H9 (cell line): ENCODE data around the gene KLHDC7A. TPM values are rescaled to one million over a fixed set of nuclear protein-coding genes. Genes with fewer than 3 reads are reported as not detected.
A peak's percentile ranks its signal among the peaks of the same experiment; 100 is the strongest.

Source experiments
- DNase-seq: peaks from one replicate; pipeline ENCODE4 v3.0.0-alpha.2; 2017
- H2AFZ ChIP-seq: one replicate; pipeline ENCODE4 v1.6.1; 2013; ENCODE audit warnings: mild to moderate bottlenecking, low read length, control low read depth, moderate library complexity
- H2AK5ac ChIP-seq: 2 replicates; pipeline ENCODE4 v1.6.1; 2013; ENCODE audit warnings: low read length, control low read depth, mixed read lengths; ENCODE audit not compliant: insufficient read length
- H2BK120ac ChIP-seq: one replicate; pipeline ENCODE4 v1.6.1; 2013; ENCODE audit warnings: low read depth, mild to moderate bottlenecking, low read length, control low read depth, inconsistent platforms; ENCODE audit not compliant: poor library complexity, severe bottlenecking
- H2BK12ac ChIP-seq: 2 replicates; pipeline ENCODE4 v1.6.1; 2013; ENCODE audit warnings: low read length, control low read depth, mixed read lengths, low read depth; ENCODE audit not compliant: insufficient read length
- H2BK15ac ChIP-seq: 2 replicates; pipeline ENCODE4 v1.6.1; 2013; ENCODE audit warnings: low read depth, low read length, control low read depth
- H2BK20ac ChIP-seq: one replicate; pipeline ENCODE4 v1.6.1; 2013; ENCODE audit warnings: low read depth, mild to moderate bottlenecking, low read length, control low read depth, inconsistent platforms; ENCODE audit not compliant: poor library complexity, severe bottlenecking
- H2BK5ac ChIP-seq: 2 replicates; pipeline ENCODE4 v1.6.1; 2013; ENCODE audit warnings: low read length, control low read depth, mixed read lengths; ENCODE audit not compliant: insufficient read length
- H3K14ac ChIP-seq: 2 replicates; pipeline ENCODE4 v1.6.1; 2013; ENCODE audit warnings: low read length, control low read depth; ENCODE audit not compliant: insufficient read depth
- H3K18ac ChIP-seq: 2 replicates; pipeline ENCODE4 v1.6.1; 2013; ENCODE audit warnings: low read depth, mild to moderate bottlenecking, mixed read lengths, low read length, control low read depth; ENCODE audit not compliant: insufficient read length
- H3K23ac ChIP-seq: 2 replicates; pipeline ENCODE4 v1.6.1; 2013; ENCODE audit warnings: low read length, control low read depth, mixed read lengths, low read depth; ENCODE audit not compliant: insufficient read length
- H3K23me2 ChIP-seq: 2 replicates; pipeline ENCODE4 v1.6.1; 2013; ENCODE audit warnings: low read depth, mild to moderate bottlenecking, mixed read lengths, low read length, control low read depth; ENCODE audit not compliant: insufficient read length, poor library complexity, severe bottlenecking
- H3K27ac ChIP-seq: 2 replicates; pipeline ENCODE4 v1.5.1; 2013; ENCODE audit warnings: low read length, control low read depth, mixed read lengths, low read depth; ENCODE audit not compliant: insufficient read length
- H3K27me3 ChIP-seq: 2 replicates; pipeline ENCODE4 v1.6.1; 2013; ENCODE audit warnings: low read length, control low read depth, inconsistent platforms; ENCODE audit not compliant: insufficient read depth
- H3K4ac ChIP-seq: 2 replicates; pipeline ENCODE4 v1.6.1; 2013; ENCODE audit warnings: low read depth, mild to moderate bottlenecking, control low read depth, inconsistent platforms, low read length, moderate library complexity
- H3K4me1 ChIP-seq: 2 replicates; pipeline ENCODE4 v1.6.1; 2013; ENCODE audit warnings: low read length, control low read depth, inconsistent platforms; ENCODE audit not compliant: insufficient read depth
- H3K4me2 ChIP-seq: 2 replicates; pipeline ENCODE4 v1.6.1; 2013; ENCODE audit warnings: low read length, control low read depth, mixed read lengths; ENCODE audit not compliant: insufficient read length, insufficient read depth
- H3K56ac ChIP-seq: 2 replicates; pipeline ENCODE4 v1.6.1; 2013; ENCODE audit warnings: low read depth, mild to moderate bottlenecking, mixed read lengths, low read length, control low read depth; ENCODE audit not compliant: insufficient read length
- H3K79me1 ChIP-seq: 2 replicates; pipeline ENCODE4 v1.6.1; 2013; ENCODE audit warnings: low read depth, mild to moderate bottlenecking, moderate library complexity, low read length, control low read depth, inconsistent platforms; ENCODE audit not compliant: insufficient read depth, poor library complexity, severe bottlenecking
- H3K79me2 ChIP-seq: 2 replicates; pipeline ENCODE4 v1.6.1; 2013; ENCODE audit warnings: low read length, control low read depth, inconsistent platforms; ENCODE audit not compliant: insufficient read depth
- H3K9ac ChIP-seq: 2 replicates; pipeline ENCODE4 v1.6.1; 2013; ENCODE audit warnings: low read length, control low read depth, mixed read lengths; ENCODE audit not compliant: insufficient read length; ENCODE audit errors: extremely low read depth
- H3K9me3 ChIP-seq: one replicate; pipeline ENCODE4 v1.6.1; 2013; ENCODE audit warnings: low read depth, low read length, inconsistent platforms; ENCODE audit not compliant: control insufficient read depth
- H3T11ph ChIP-seq: one replicate; pipeline ENCODE4 v1.6.1; 2013; ENCODE audit warnings: mild to moderate bottlenecking, low read length, control low read depth, inconsistent platforms
- H4K20me1 ChIP-seq: one replicate; pipeline ENCODE4 v1.6.1; 2013; ENCODE audit not compliant: control insufficient read depth, insufficient read length, insufficient read depth
- H4K5ac ChIP-seq: 2 replicates; pipeline ENCODE4 v1.6.1; 2013; ENCODE audit warnings: low read depth, mild to moderate bottlenecking, mixed read lengths, low read length, control low read depth; ENCODE audit not compliant: insufficient read length
- H4K8ac ChIP-seq: replicated peaks from 2 replicates; pipeline ENCODE4 v1.6.1; 2013; ENCODE audit warnings: low read length, control low read depth, mixed read lengths, low read depth; ENCODE audit not compliant: insufficient read length
- H4K91ac ChIP-seq: 2 replicates; pipeline ENCODE4 v1.6.1; 2013; ENCODE audit warnings: low read depth, mild to moderate bottlenecking, moderate library complexity, mixed read lengths, low read length, control low read depth; ENCODE audit not compliant: insufficient read length
- H3K27ac Mint-ChIP-seq, 3 experiments: 2 replicates in 2 of 3; 3 replicates in 1 of 3; pipeline ENCODE4 v1.8.0; 2020 to 2021; ENCODE audit warnings: mixed read lengths in 3 of 3, mild to moderate bottlenecking in 1 of 3, moderate library complexity in 1 of 3
- H3K27me3 Mint-ChIP-seq: 2 replicates; pipeline ENCODE4 v1.8.0; 2021; ENCODE audit warnings: low read depth, mild to moderate bottlenecking, moderate library complexity, mixed read lengths
- H3K36me3 Mint-ChIP-seq, 3 experiments: 2 replicates in 2 of 3; 3 replicates in 1 of 3; pipeline ENCODE4 v1.8.0; 2020 to 2021; ENCODE audit warnings: low read depth in 3 of 3, mixed read lengths in 3 of 3; ENCODE audit not compliant: insufficient read depth in 1 of 3
- H3K4me1 Mint-ChIP-seq, 2 experiments: 2 replicates each; pipeline ENCODE4 v1.8.0; 2020; ENCODE audit warnings: mixed read lengths in 2 of 2
- H3K4me3 Mint-ChIP-seq, 2 experiments: 2 replicates in 1 of 2; 3 replicates in 1 of 2; pipeline ENCODE4 v1.8.0; 2020 to 2021; ENCODE audit warnings: mild to moderate bottlenecking in 2 of 2, mixed read lengths in 2 of 2, moderate library complexity in 1 of 2
- H3K9me3 Mint-ChIP-seq, 2 experiments: 2 replicates in 1 of 2; 3 replicates in 1 of 2; pipeline ENCODE4 v1.8.0; 2020; ENCODE audit warnings: mild to moderate bottlenecking in 2 of 2, mixed read lengths in 2 of 2, moderate library complexity in 1 of 2
- WGBS: extraction: QIAGEN DNeasy Blood & Tissue Kit; methylation state at CpG from one replicate; pipeline ENCODE4 v1.1.7; 2013; ENCODE audit warnings: missing lambda C conversion rate, low lambda C conversion rate, mixed read lengths; ENCODE audit not compliant: insufficient read length; ENCODE audit errors: extremely low coverage; 5-methylcytosine and 5-hydroxymethylcytosine counted together
- total RNA-seq: library from RNA; stranded (reverse); gene quantifications from 2 replicates; pipeline ENCODE4 v1.2.1, GENCODE V29; 2021
- TF ChIP-seq, protein P1 (sequence below): fragments of 200-600 bp; sonication (generic); conservative IDR thresholded peaks from 3 replicates; pipeline ENCODE4 v1.8.0; 2021; ENCODE audit warnings: antibody characterized with exemption, mild to moderate bottlenecking

KLHDC7A gene
- total RNA-seq, 1 experiment from 2014 or later, result 11.4 TPM

- Histone ChIP-seq H3K9ac (no peak overlapping the region), H2BK12ac (no peak overlapping the region), H3K27ac (no peak overlapping the region), H4K8ac (no peak overlapping the region), H2BK20ac (no peak overlapping the region), H4K20me1 (no peaks in the 10 kb centered on the region), H3K18ac (no peak overlapping the region), H3K9me3 (no peaks in the 10 kb centered on the region), H2BK120ac (no peak overlapping the region), H4K5ac (no peak overlapping the region), H3K23ac (no peak overlapping the region), H4K91ac (no peak overlapping the region), H3K79me1 (no peaks in the 10 kb centered on the region), H2BK15ac (no peak overlapping the region), H3K27me3 (no peaks in the 10 kb centered on the region; the same call in 1 of the 2 replicates), H3K4me2 (no peak overlapping the region), H3K14ac (no peak overlapping the region), H3T11ph (no peak overlapping the region), H3K23me2 (no peaks in the 10 kb centered on the region), H3K4ac (no peak overlapping the region), H2BK5ac (no peak overlapping the region), H3K56ac (no peak overlapping the region), H3K79me2 (no peaks in the 10 kb centered on the region; the same call in 1 of the 2 replicates), H2AFZ (no peak overlapping the region), H2AK5ac (no peak overlapping the region), H3K4me1 (peaks cover 6% of the 10 kb centered on the region; the same call in 1 of the 2 replicates)
- Mint-ChIP-seq H3K27me3 (peaks cover 2% of the 10 kb centered on the region; the same call in 1 of the 2 replicates), H3K27ac (peak overlapping the region in 1 of 3 experiments; percentile 21; a peak in 1 of 7 replicates), H3K4me3 (no peak overlapping the region), H3K36me3 (peaks cover 23 to 27% (median 25%) of the 10 kb centered on the region in 3 experiments), H3K9me3 (peaks cover 0 to 12% of the 10 kb centered on the region in 2 experiments; a peak in 3 of 5 replicates), H3K4me1 (peaks cover 35 to 44% of the 10 kb centered on the region in 2 experiments)
- WGBS, result no CpG with 5 or more reads among the region's 4 CpGs
- TF ChIP-seq, protein P1, sequence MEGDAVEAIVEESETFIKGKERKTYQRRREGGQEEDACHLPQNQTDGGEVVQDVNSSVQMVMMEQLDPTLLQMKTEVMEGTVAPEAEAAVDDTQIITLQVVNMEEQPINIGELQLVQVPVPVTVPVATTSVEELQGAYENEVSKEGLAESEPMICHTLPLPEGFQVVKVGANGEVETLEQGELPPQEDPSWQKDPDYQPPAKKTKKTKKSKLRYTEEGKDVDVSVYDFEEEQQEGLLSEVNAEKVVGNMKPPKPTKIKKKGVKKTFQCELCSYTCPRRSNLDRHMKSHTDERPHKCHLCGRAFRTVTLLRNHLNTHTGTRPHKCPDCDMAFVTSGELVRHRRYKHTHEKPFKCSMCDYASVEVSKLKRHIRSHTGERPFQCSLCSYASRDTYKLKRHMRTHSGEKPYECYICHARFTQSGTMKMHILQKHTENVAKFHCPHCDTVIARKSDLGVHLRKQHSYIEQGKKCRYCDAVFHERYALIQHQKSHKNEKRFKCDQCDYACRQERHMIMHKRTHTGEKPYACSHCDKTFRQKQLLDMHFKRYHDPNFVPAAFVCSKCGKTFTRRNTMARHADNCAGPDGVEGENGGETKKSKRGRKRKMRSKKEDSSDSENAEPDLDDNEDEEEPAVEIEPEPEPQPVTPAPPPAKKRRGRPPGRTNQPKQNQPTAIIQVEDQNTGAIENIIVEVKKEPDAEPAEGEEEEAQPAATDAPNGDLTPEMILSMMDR, result no peak
- DNase-seq, result no peak
These were observed 4.5 kb downstream of the KLHDC7A start for GRCh38 chr1:18485227-18485626.
